Keratinocyte (primary cell): ENCODE measurements around the gene ZNF529.

Experiments used
- CTCF ChIP-seq, 3 experiments: IDR thresholded peaks in 1 of 3; conservative IDR thresholded peaks in 1 of 3; optimal IDR thresholded peaks in 1 of 3; 2 replicates in 2 of 3; 3 replicates in 1 of 3; pipeline versions ENCODE3 to v1.5.1; 2011; ENCODE audit warnings: low read length in 3 of 3, mild to moderate bottlenecking in 3 of 3, moderate library complexity in 2 of 3, control low read depth in 1 of 3, inconsistent platforms in 1 of 3; ENCODE audit not compliant: insufficient read depth in 2 of 3; ENCODE audit errors: extremely low read depth in 1 of 3
- EZH2 ChIP-seq: IDR thresholded peaks from one replicate; pipeline ENCODE4 v1.6.1; 2012; ENCODE audit warnings: inconsistent platforms, mild to moderate bottlenecking, low read length, moderate library complexity

- TF ChIP-seq CTCF (optimal IDR thresholded peaks at IDR 0.05 in 1 of 3, IDR thresholded peaks at IDR 0.05 in 1 of 3, conservative IDR thresholded peaks at IDR 0.05 in 1 of 3; ENCODE audit: extremely low read depth in 1 of 3, insufficient read depth in 2 of 3, low read length in 3 of 3), result no peak
- TF ChIP-seq EZH2, result no peak
These were observed 71.1 kb downstream of the ZNF529 start for GRCh38 chr19:36501973-36502372.
